ENCODE measurements around the gene TMEM185B.
A peak's percentile ranks its signal among the peaks of the same experiment; 100 is the strongest.

Gene TMEM185B

DNA sequence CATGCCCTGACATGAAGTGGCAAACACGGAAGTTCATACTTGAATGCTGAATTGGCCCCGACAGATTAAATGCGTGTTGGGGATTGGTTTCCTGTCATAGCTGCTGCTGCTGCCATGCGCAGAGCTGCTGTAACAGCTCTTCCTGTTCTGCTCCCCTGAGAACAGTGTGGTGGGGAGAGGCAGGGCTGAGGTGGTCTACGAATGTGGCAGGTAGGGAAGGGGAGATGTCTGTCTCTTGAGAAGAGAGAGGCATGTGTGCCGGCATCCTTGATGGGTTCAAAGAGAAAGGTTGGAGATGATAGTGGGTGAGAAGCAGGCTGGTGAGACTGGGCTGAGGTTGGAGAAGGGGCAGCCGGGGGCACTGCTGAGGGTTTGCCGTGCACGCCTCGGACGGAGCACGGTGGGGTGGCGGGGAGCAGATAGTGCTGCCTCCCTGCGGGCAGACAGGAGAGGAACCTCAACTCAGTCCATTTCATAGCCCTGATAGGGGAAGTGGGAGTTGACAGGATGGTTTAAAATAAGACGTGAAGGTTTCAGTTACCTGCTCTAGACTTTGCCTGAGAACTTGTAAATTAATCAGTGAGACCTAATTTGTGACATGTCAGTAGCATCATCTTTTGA is 46.1 kb downstream of the TMEM185B start:
- peak overlapping the region; percentile 69 for H3K4me3 ChIP-seq (ENCODE audit: low read depth, low read length)
- peak; percentile 95 for DNase-seq (ENCODE audit: low read depth)
- TF ChIP-seq, protein P1, sequence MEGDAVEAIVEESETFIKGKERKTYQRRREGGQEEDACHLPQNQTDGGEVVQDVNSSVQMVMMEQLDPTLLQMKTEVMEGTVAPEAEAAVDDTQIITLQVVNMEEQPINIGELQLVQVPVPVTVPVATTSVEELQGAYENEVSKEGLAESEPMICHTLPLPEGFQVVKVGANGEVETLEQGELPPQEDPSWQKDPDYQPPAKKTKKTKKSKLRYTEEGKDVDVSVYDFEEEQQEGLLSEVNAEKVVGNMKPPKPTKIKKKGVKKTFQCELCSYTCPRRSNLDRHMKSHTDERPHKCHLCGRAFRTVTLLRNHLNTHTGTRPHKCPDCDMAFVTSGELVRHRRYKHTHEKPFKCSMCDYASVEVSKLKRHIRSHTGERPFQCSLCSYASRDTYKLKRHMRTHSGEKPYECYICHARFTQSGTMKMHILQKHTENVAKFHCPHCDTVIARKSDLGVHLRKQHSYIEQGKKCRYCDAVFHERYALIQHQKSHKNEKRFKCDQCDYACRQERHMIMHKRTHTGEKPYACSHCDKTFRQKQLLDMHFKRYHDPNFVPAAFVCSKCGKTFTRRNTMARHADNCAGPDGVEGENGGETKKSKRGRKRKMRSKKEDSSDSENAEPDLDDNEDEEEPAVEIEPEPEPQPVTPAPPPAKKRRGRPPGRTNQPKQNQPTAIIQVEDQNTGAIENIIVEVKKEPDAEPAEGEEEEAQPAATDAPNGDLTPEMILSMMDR (IDR thresholded peaks at IDR 0.05; ENCODE audit: insufficient read depth, low read depth, low read length, missing control alignments): peak; percentile 76

DNA sequence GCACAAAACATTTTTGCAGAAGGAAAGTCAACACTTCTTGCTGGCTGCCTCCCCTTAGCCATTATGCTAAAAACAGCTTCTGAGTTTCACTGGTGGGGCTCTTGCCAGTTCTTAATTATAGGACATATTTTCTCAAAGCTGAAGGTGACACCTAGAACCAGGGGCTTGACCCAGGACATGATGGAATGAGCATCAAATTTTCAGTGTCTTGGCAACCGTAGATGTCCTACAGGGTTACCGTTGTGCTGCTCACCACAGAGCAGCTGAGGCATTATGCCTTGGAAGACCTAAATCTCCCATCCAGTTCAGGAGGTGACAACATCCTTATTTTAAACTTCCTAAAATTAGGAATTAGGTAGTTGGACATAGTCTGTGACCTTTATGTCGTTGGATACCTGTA is 46.7 kb downstream of the TMEM185B start:
- TF ChIP-seq, protein P1 (IDR thresholded peaks at IDR 0.05; ENCODE audit: insufficient read depth, low read depth, low read length, missing control alignments): no peak
- no peak for DNase-seq (ENCODE audit: low read depth)
- H3K4me3 ChIP-seq (ENCODE audit: low read depth, low read length): peak overlapping the region; percentile 69

DNA sequence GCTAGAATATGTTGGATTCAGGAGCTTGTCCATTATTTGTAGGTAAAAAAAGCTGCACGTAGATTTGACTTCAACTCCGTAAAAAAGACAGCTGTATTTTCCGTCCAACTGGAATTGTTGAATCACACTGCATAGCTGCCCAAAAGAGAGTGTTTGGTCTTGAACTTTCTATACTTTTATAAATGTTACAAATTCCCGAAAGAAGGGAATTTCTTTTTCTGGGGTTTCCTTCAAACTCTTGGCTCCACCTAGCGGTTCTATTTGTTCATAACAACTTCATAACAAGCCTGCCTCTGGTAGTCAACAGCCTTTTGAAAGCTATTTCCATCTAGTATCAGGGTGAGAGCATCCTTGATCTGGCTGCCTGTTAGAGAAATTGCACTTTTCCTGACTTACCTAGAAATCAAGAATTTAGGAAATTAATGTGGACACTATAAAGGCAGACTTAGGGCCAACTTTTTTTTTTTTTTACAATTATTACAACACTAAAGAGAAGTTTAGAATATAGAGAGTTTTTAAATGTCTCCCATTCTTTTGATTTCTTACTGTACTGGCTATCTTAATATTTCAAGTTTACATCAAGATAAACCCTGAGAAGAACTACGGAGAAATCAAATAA is 48.1 kb downstream of the TMEM185B start:
- TF ChIP-seq, protein P1 (IDR thresholded peaks at IDR 0.05; ENCODE audit: insufficient read depth, low read depth, low read length, missing control alignments): peak; percentile 59
- H3K4me3 ChIP-seq (ENCODE audit: low read depth, low read length): no peak overlapping the region
- DNase-seq (ENCODE audit: low read depth): peak; percentile 70

Data from GM12865 (cell line).